SK-N-DZ (cell line): Measurements from ENCODE around the gene SPDYE6.
"Not testable (repeated sequence)": the region's sequence is repeated elsewhere in the genome, so short reads cannot be mapped to it uniquely, and the experiment has no call there.

ENCODE experiments used
- DNase-seq: peaks from one replicate; pipeline ENCODE4 v3.0.0-alpha.2; 2015; ENCODE audit warnings: low spot score

SPDYE6 gene

DNA sequence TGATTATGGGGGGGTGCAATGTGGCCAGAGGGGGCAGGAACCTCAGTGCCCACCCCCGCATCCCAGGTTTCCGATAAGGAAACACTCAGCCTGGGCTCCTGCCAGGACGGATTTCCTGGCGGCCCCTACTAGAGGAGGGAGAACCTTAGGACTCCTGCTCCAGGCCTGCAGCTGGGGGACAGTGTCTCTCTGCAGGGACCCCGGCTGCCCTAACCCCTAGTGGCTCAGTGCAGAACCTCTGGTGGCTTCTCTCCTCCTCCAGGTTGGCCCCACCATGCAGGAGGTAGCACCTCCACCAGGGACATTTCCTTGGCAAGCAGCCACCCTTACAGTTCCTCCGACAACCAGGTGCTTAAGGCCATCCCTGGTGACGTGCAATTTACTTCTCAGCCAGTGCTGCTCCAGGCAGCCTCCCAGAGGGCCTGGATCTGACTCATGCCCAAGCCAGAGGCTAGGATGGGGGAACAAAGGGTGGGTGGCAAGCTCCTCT is 37.7 kb downstream of the SPDYE6 start:
- DNase-seq, result no peak

DNA sequence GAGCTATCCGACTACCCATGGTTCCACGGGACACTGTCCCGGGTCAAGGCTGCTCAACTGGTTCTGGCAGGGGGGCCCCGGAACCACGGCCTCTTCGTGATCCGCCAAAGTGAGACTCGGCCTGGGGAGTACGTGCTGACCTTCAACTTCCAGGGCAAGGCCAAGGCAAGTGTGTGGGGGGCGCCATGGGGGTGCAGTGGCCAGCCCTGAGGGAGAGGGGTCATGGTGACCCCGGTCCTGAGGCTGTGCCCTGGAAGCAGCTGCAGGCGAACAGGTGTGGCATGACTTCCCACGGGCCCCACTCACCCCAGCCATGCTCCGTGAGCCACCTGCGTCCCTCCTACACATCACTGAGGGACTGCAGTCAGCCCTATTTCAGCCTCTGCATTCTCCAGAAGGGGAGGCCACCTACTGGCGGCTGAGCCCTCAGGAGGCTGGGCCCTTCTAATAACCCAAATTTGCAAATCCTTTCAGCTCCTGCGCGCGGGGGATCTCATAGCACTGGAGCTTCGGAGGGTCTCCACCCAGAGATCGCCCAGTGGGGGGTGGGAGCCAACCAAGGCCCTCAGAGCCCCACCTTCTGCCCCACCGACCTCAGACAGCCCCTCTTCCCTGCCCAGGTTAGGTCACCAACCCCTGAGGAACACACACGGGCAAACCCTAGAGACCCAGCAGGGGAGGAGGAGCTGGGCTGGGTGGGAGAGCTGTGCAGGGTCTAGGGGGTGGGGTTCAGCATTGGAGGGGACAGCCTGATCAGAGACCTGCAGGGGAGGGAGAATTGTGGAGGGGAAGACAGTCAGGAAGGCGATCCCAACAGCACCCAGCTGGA is 38.8 kb downstream of the SPDYE6 start:
- no peak for DNase-seq

DNA sequence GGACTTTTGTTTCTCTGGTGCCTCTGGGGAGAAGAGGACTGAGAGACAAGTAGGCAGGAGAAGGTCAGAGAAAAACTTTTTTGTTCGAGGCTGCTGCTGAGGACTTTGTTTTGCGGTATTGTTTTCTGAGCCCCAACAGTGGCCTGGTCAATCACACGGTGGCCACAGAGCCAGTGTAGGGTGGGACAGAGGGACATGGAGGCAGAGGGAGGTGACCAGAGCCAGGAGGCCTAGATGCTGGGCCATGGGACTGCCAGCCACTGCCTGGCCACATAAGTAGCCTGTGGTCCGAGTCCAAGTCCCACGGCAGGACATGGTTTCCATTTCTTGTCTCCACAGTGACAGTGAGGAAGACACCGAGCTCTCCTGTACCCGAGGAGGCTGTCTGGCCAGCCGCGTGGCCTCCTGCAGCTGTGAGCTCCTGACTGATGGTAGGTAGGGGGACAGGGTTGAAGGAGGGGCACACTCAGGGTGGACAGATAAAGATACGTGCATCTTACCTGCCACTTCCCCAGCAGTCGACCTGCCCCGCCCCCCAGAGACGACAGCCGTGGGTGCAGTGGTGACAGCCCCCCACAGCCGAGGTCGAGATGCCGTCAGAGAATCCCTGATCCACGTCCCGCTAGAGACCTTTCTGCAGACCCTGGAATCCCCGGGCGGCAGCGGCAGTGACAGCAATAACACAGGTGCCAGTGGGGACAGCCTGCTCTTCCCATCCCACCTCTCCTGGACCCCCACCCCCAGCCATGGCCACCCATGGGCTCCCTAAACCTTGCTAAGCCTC is 42.1 kb downstream of the SPDYE6 start:
- DNase-seq, result no peak

DNA sequence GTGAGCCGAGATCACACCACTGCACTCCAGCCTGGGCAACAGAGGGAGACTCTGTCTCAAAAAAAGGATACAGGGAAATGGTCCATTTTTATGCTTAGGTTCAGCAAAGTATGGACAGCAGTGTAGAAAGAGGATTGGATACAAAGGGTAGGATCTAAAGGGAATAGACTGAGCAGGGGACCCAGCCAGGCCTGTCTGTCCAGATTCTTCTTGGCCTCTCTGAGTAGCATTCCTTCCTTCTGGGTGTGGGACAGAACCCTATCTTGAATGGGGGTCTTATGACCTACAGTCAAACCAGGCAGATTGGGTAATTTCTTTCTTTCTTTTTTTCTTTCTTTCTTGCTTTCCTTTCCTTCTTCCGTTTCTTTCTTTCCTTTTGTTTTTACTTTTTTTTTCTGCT is 43.9 kb downstream of the SPDYE6 start:
- no peak for DNase-seq

DNA sequence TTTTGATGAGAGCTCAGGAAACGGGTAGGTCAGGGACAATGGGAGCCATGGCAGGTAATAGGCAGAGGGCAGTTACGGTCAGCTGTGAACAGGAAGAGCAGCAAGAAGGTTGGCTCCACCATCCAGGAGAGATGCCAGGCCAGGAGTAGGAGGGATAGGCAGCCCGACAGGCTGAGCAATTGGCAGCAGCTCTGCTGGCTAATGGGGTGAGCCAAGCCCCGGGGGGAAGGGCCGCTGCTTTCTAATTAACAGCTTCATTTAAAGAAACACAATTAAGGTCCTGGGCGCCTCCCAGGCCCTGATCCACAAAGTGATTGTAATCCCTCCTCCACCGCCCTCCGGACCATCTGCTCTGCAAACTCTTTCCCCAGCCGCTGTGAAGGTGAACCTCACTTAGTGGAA is 45.8 kb downstream of the SPDYE6 start:
- no peak for DNase-seq

DNA sequence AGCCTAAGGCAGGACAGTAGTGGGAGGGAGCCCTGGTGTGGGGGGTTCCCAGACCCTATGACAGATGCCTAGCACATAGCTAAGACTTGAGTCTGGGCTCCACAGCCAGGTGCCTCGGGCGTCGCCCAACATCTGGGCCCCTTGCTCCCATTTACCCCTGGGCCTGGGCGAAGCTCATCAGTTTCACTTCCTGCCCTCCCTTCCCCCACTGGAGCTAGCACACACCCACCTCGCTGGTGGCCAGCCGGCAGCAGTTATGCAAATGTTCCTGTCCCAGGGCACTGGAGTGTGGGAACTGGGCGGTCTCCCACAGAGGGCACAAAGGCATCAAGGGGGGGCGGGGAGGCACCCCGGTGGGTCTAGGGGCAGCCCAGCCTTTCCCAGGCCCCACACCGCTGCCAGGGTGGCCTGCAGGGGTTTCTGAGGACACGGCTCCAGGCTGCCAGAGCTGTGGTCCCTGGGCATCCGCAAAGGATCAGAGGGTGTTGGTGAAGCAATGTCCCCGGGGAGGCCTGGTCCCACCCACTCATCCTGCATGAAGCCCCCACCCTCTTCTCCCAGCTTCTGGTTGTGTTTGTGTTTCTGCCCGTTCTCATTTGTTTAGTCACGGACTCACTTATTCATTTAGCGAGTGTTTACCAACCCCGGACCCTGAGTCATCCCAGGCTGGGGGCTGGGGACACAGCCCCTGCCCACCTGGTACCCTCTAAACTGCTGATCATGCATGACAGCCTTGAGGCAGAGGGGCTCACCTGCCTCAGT is 49.1 kb downstream of the SPDYE6 start:
- DNase-seq, result no peak

DNA sequence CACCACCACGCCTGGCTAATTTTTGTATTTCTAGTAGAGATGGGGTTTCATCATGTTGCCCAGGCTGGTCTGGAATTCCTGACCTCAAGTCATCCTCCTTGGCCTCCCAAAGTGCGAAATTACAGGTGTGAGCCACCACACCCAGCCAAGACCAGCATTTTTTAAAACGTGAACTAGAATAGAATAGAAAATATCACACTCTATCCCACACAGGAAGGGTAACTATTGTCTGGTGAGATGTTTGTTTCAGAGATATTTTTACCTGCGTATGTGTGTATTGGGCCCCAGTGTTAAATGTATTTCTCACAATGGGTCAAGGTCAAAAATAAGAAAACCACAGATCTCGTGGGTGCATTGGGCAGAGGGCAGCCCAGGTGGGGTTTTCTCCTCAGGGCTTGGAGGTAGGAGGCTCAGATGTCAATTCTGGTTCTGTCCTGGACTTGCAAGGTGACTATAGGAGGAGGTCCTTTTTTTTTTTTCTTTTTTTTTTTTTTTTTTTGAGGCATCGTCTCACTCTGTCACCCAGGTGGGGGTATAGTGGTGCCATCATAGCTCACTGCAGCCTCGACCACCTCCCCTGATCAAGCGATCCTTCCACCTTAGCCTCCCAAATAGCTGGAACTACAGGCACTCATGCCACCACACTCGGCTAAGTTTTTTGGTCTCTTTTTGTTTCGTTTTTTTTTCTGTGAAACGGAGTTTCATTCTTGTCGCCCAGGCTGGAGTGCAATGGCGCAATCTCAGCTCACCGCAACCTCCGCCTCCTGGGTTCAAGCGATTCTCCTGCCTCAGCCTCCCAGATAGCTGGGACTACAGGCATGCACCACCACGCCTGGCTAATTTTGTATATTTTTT is 50.6 kb downstream of the SPDYE6 start:
- DNase-seq, result no peak

DNA sequence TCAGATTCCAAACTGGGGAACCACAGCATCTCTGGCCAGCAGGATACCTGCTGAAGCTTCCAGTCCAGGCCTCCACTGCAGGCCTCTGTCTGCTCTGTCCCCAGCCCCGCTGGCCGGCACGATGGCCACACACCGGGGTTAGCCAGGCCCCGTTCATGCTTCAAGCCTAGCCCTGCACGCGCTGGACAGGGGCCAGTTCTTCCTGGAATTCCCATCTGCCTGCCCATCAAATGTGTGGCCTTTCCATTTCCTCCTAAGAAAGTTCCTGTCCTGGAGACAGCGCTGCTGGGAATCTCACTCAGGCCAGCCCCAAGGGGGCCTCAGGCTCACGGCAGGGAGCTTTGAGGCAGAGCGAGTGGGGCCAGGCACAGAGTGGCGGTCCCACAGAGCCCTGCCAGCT is 51.6 kb downstream of the SPDYE6 start:
- DNase-seq, result no peak

DNA sequence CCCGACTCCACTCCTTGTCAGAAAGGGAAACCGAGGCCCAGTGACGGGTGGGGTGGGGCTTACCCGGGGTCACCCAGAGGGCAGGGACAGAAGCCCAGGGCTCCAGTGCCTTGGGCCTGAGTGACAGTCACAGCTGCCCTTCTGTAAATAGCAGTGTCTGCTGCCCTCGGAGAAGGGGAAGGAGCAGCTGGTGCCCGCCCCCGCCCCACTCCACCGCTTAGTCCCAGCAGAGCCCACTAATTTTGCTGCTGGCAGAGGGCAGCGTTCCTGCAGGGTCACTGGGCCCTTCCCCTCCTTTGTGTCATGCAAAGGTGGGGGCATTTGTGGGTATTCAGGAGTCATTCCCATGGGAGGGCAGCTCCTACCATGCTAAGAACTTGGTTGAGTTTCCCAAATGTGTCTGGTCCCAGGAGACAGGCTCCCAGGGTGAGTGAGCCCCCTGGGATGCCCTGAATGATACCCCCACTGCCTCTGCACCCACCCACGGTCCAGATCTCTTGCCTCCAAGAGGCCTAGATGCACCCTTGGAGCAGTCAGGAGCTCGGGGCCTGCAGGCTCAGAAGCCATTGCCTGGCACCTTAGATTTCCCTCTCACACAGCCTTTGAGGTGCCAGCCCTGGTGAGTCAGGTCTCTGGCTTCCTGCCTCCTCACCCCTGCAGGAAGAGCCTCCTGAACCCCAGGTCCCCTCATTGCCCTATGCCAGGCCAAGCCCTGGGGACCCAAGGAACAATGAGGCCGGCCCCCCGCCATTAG is 52.4 kb downstream of the SPDYE6 start:
- no peak for DNase-seq

DNA sequence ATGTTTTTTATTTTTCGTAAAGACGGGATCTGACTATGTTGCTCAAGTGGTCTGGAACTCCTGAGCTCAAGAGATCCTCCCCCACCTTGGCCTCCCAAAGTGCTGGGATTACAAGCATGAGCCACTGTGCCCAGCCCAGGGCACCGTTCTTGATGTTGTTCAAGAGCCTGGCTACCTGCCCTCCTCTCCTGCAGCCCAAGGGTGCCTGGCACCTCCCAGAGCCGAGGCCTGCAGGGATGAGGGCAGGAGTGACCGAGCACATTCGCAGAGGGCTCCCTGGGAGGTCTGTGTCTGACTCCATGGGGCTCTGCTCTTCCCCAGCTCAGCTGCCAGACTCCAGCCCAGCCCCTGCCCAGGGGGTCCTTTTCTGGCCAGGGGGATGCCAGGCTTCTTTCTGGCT is 54.2 kb downstream of the SPDYE6 start:
- DNase-seq, result no peak

DNA sequence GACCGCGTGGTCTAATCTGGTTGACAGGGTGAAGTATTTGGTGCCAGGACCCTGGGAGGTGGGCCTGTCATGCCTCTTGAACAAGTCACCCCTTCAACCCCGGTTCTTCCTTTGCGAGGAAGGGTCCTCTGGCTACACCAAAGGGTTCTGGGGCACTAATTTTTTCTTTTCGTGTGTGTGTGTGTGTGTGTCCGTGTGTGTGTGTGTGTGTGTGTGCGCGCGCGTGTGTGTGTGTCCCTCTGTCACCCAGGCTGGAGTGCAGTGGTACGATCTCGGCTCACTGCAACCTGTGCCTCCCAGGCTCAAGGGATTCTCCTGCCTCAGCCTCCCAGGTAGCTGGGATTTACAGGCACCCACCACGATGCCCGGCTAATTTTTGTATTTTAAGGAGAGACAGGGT is 54.9 kb downstream of the SPDYE6 start:
- DNase-seq, result not testable (repeated sequence)

DNA sequence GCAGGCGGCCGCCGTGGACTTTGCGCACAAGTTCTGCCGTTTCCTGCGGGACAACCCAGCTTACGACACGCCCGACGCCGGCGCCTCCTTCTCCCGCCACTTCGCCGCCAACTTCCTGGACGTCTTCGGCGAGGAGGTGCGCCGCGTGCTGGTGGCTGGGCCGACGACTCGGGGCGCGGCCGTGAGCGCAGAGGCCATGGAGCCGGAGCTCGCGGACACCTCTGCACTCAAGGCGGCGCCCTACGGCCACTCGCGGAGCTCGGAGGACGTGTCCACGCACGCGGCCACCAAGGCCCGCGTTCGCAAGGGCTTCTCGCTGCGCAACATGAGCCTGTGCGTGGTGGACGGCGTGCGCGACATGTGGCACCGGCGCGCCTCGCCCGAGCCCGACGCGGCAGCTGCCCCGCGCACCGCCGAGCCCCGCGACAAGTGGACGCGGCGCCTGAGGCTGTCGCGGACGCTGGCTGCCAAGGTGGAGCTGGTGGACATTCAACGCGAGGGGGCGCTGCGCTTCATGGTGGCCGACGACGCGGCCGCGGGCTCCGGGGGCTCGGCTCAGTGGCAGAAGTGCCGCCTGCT is 55.5 kb downstream of the SPDYE6 start:
- no peak for DNase-seq

DNA sequence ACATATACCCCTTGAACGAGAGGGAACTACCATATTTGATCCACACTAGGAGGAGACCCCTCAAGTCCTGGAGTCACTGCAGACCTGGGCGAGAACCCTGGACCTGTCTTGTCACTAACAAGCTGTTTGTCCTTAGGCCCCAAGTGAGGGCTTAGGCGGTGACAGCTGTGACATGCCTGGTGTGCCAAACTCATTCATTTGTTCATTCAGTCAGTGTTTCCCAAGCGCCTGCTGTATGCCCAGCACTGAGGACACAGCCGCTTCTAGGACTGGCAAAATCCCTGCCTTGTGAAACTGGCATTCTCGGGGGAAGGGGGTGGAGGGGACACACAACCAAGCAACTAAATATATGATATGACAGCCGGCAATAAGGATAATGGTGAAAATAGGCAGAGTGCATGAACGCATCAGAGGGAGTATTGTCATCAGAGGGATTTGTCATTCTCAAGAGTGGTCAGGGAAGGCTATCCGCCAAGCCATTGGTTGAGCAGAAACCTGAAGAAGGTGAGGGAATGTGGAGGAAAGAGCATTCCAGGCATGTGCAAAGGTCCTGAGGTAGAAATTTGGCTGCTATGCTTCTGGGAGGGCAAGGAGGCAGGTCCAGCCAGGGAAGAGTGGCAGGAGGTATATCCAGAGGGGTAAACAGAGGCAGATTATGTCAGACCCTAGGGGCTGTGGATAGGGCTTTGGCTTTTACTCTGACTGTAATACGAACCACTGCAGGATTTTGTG is 58.6 kb downstream of the SPDYE6 start:
- no peak for DNase-seq

DNA sequence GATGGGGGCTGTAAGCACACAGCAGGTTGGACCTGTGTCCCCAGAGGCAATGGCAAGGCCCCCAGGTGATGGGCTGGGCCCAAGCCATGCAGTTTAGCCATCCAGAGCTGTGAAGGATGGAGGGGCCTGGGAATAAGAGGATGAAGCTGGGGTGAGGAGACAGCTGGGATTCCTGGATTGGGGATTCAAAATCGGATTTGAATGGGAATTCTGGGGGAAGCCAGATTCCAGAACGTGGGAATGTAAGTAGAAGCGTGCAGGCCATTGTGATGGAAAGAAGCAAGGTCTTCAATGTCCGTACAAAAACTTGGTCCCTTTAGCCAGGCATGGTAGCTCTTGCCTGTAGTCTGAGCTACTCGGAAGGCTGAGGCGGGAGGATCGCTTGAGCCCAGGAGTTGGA is 59.7 kb downstream of the SPDYE6 start:
- DNase-seq, result no peak

DNA sequence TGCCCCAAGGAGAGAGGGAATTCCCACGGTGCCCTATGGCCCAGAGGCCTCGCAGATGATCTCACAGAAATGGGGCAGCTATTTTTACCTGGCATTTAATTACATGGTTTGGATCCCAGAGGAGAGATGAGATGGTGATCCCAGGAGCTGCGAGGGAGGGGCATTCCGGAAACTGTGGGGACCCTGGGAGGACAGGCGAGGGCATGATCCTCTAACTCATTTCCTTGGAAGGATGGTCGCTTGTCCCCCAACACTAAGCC is 60.1 kb downstream of the SPDYE6 start:
- no peak for DNase-seq
